NT2/D1 (cell line): ENCODE data around the gene RENBP.

Source experiments
- SUZ12 ChIP-seq: IDR thresholded peaks from 2 replicates; pipeline ENCODE4 v1.6.1; 2011; ENCODE audit not compliant: insufficient read length, insufficient read depth; ENCODE audit errors: extremely low read depth
- YY1 ChIP-seq: IDR thresholded peaks from 2 replicates; pipeline ENCODE4 v1.6.1; 2011; ENCODE audit not compliant: insufficient read length, insufficient read depth
- ZNF274 ChIP-seq: IDR thresholded peaks from 2 replicates; pipeline ENCODE4 v1.6.1; 2011; ENCODE audit warnings: mild to moderate bottlenecking, low read depth, low read length

GRCh38 chrX:153981771-153982533, 37.5 kb upstream of the RENBP start:
- TF ChIP-seq YY1 = no peak
- no peak for TF ChIP-seq ZNF274
- TF ChIP-seq SUZ12 = no peak
